ENCODE results near the gene LMAN1L.

DNA sequence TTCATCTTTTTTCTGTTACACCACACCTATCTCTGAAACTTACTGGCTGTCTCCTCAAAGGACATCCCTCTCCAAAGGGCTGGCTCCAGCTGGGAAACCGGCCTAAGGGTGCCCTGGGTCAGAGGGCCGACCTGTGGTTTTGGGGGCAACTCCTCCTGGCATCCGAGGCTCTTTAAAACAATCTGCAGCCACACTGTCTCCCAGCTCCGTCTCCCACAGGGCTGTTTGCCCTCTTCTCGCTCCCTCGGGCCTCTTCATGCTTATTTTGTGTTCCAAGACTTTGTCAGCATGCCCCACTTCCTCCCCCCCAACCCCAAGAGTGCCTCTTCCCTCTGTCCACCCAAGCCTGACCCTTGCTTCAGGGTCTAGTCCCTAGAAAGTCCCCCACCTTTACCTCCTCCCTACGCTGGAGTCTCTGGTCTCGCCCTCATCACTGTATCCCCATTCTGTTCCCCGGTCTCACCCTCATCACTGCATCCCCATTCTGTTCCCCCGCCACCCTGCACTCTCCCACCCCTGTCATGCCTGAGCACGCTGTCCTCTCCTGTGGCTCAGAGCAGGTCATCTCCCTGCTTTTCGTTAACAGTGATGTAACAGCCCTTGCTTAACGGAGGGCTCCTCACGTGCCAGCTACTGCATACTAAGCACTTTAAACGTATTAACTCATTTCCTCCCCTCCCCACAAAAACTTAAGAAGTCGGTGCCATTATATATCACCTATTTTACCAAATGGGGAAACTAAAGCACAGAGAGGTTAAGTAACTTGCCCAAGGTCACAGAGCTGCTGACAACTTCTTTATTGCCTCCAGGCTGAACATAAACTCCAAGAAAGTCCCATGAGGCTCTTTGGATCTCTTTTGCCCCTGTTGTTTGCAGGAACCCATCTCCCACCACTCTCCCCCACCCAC, 31.9 kb upstream of the LMAN1L start:
- TF ChIP-seq, protein P1, sequence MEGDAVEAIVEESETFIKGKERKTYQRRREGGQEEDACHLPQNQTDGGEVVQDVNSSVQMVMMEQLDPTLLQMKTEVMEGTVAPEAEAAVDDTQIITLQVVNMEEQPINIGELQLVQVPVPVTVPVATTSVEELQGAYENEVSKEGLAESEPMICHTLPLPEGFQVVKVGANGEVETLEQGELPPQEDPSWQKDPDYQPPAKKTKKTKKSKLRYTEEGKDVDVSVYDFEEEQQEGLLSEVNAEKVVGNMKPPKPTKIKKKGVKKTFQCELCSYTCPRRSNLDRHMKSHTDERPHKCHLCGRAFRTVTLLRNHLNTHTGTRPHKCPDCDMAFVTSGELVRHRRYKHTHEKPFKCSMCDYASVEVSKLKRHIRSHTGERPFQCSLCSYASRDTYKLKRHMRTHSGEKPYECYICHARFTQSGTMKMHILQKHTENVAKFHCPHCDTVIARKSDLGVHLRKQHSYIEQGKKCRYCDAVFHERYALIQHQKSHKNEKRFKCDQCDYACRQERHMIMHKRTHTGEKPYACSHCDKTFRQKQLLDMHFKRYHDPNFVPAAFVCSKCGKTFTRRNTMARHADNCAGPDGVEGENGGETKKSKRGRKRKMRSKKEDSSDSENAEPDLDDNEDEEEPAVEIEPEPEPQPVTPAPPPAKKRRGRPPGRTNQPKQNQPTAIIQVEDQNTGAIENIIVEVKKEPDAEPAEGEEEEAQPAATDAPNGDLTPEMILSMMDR (IDR thresholded peaks at IDR 0.05; ENCODE audit: low read depth, low read length), result no peak
- no peak for TF ChIP-seq EZH2phosphoT487 (IDR thresholded peaks at IDR 0.05; ENCODE audit: low read depth)

Data from OCI-LY3 (cell line).